AG04450 (cell line): ENCODE measurements around the gene ERC1. TPM values are rescaled to one million over a fixed set of nuclear protein-coding genes. Genes with fewer than 3 reads are reported as not detected.

ENCODE experiments used
- CTCF ChIA-PET: fragments of 300-600, 350-600 bp; formaldehyde crosslinking; extraction: SDS; loops from one replicate; lab custom pipeline; 2022; ENCODE audit warnings: antibody characterized with exemption, inconsistent platforms; lab: Charles Lee
- POLR2A ChIA-PET: fragments of 350-600 bp; formaldehyde crosslinking; extraction: SDS; loops from one replicate; lab custom pipeline; 2021; ENCODE audit warnings: antibody characterized with exemption, inconsistent platforms; lab: Yijun Ruan, JAX
- DNase-seq: peaks from one replicate; pipeline ENCODE4 v3.0.0-alpha.2; 2011; ENCODE audit warnings: low read depth, low spot score
- H3K27ac ChIP-seq: one replicate; pipeline ENCODE4 v1.5.1; 2012; ENCODE audit warnings: low read depth, low read length, control low read depth
- H3K27me3 ChIP-seq: one replicate; pipeline ENCODE4 v1.6.0; 2012; ENCODE audit warnings: low read length; ENCODE audit not compliant: control insufficient read depth, insufficient read depth
- H3K4me3 ChIP-seq: 2 replicates; pipeline ENCODE4 v1.5.1; 2011; ENCODE audit warnings: mild to moderate bottlenecking, low read depth, low read length, control low read depth
- H3K9me3 ChIP-seq: 2 replicates; pipeline ENCODE4 v1.5.1; 2012; ENCODE audit warnings: low read length; ENCODE audit not compliant: control insufficient read depth, insufficient read depth
- CTCF ChIP-seq: IDR thresholded peaks from 2 replicates; pipeline ENCODE4 v1.5.1; 2011; ENCODE audit warnings: low read depth, low read length, control low read depth, inconsistent platforms
- polyA plus RNA-seq: library from polyadenylated mRNA; depleted of rRNA; stranded (reverse); fragments of >200 nt; gene quantifications from 2 replicates; pipeline ENCODE4 v1.2.3, GENCODE V29; 2011

Gene ERC1
- polyA plus RNA-seq, 1 experiment: 28.6 TPM

- Histone ChIP-seq H3K27ac (no peak overlapping the region), H3K4me3 (no peak overlapping the region), H3K27me3 (no peaks in the 10 kb centered on the region), H3K9me3 (no peaks in the 10 kb centered on the region)
- no peak for TF ChIP-seq CTCF
- POLR2A ChIA-PET: no interaction called here
- DNase-seq: no peak
- CTCF ChIA-PET: no interaction called here
Observed at GRCh38 chr12:955939-956338, 35.1 kb upstream of the ERC1 start.

- POLR2A ChIA-PET: no interaction called here
Observed at GRCh38 chr12:958588-959123, 32.4 kb upstream of the ERC1 start.

GRCh38 chr12:966724-967123, 24.3 kb upstream of the ERC1 start:
- no peaks in the 10 kb centered on the region for H3K27me3 ChIP-seq
- no peak for DNase-seq
- no peak for TF ChIP-seq CTCF
- H3K9me3 ChIP-seq: no peaks in the 10 kb centered on the region
- no peak overlapping the region for H3K27ac ChIP-seq
- H3K4me3 ChIP-seq: no peak overlapping the region
- POLR2A ChIA-PET: no interaction called here
- CTCF ChIA-PET: interaction anchor here (3.0 kb wide), 1 partner anchor 17 kb away, joined by 19 read pairs; the partner anchor contains the start of gene RAD52

More at GRCh38 chr12:958588-959123, 32.4 kb upstream of the ERC1 start:
- Histone ChIP-seq H3K27ac (no peak overlapping the region), H3K4me3 (no peak overlapping the region), H3K27me3 (no peaks in the 10 kb centered on the region), H3K9me3 (no peaks in the 10 kb centered on the region)
- no peak for TF ChIP-seq CTCF
- CTCF ChIA-PET: interaction anchor here (0.6 to 1.2 kb wide), 2 partner anchors 9 kb away, joined by 4 read pairs; partner anchors contain the start of gene RAD52
- DNase-seq: no peak

- H3K9me3 ChIP-seq: no peaks in the 10 kb centered on the region
- H3K27ac ChIP-seq: no peak overlapping the region
- POLR2A ChIA-PET: no interaction called here
- CTCF ChIA-PET: interaction anchor here (2.0 to 3.0 kb wide), 2 partner anchors 18 to 125 kb away, joined by 6 to 19 read pairs; partner anchors contain the start of gene RAD52
- H3K27me3 ChIP-seq: no peaks in the 10 kb centered on the region
- no peak for TF ChIP-seq CTCF
- H3K4me3 ChIP-seq: no peak overlapping the region
- DNase-seq: no peak
Observed at GRCh38 chr12:967641-968040, 23.4 kb upstream of the ERC1 start.

- TF ChIP-seq CTCF: no peak
- H3K27me3 ChIP-seq: no peaks in the 10 kb centered on the region
- ChIA-PET POLR2A (interaction anchor here (0.6 to 1.1 kb wide), 2 partner anchors 22 to 72 kb away, joined by 5 to 6 read pairs; partner anchors contain the start of gene ERC1), CTCF (interaction anchor here (2.0 to 3.0 kb wide), 2 partner anchors 19 to 124 kb away, joined by 6 to 19 read pairs; partner anchors contain the start of gene RAD52)
- no peak overlapping the region for H3K4me3 ChIP-seq
- H3K9me3 ChIP-seq: no peaks in the 10 kb centered on the region
- no peak for DNase-seq
- no peak overlapping the region for H3K27ac ChIP-seq
Observed at GRCh38 chr12:968545-968944, 22.5 kb upstream of the ERC1 start.
